Measurements from ENCODE around the gene C18orf32. TPM values are rescaled to one million over a fixed set of nuclear protein-coding genes. Genes with fewer than 3 reads are reported as not detected.

C18orf32 gene
- total and polyA plus RNA-seq, 10 of the 15 experiments (the other 5 are each of a cell fraction or from before 2014, with no cell fraction given): 11.5 to 67.0 (median 32.9) TPM

DNA sequence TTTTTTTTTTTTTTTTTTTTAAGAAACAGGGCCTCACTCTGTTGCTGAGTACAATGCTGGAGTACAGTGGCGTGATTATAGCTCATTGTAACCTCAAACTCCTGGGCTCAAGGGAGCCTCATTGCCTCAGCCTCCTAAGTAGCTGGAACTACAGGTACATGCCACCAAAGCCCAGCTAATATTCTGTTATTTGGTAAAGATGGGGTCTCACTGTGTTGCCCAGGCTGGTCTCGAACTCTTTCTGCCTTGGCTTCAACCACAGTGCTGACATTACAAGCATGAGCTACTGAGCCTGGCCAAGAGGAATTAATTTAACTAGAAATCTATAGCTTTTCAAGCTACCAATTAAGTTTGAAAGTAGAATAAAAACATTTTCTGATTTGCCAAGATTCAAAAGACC lies 54.4 kb downstream of the C18orf32 start:
- TF ChIP-seq KDM1A (IDR thresholded peaks at IDR 0.05; ENCODE audit: borderline replicate concordance): no peak
- no peak for TF ChIP-seq ATF7 (IDR thresholded peaks at IDR 0.05; ENCODE audit: low read depth)
- TF ChIP-seq, protein P1, sequence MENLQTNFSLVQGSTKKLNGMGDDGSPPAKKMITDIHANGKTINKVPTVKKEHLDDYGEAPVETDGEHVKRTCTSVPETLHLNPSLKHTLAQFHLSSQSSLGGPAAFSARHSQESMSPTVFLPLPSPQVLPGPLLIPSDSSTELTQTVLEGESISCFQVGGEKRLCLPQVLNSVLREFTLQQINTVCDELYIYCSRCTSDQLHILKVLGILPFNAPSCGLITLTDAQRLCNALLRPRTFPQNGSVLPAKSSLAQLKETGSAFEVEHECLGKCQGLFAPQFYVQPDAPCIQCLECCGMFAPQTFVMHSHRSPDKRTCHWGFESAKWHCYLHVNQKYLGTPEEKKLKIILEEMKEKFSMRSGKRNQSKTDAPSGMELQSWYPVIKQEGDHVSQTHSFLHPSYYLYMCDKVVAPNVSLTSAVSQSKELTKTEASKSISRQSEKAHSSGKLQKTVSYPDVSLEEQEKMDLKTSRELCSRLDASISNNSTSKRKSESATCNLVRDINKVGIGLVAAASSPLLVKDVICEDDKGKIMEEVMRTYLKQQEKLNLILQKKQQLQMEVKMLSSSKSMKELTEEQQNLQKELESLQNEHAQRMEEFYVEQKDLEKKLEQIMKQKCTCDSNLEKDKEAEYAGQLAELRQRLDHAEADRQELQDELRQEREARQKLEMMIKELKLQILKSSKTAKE (IDR thresholded peaks at IDR 0.05; ENCODE audit: low read depth, poor library complexity, severe bottlenecking): no peak
- TF ChIP-seq SP1 (IDR thresholded peaks at IDR 0.05; ENCODE audit: low read depth, low read length): no peak
- TF ChIP-seq BCL11A (IDR thresholded peaks at IDR 0.05; ENCODE audit: low read depth, low read length): no peak
- no peak for TF ChIP-seq MXI1 (IDR thresholded peaks at IDR 0.05; ENCODE audit: low read depth, low read length)
- TF ChIP-seq, protein P2, sequence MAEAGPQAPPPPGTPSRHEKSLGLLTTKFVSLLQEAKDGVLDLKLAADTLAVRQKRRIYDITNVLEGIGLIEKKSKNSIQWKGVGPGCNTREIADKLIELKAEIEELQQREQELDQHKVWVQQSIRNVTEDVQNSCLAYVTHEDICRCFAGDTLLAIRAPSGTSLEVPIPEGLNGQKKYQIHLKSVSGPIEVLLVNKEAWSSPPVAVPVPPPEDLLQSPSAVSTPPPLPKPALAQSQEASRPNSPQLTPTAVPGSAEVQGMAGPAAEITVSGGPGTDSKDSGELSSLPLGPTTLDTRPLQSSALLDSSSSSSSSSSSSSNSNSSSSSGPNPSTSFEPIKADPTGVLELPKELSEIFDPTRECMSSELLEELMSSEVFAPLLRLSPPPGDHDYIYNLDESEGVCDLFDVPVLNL (IDR thresholded peaks at IDR 0.05; ENCODE audit: low read depth, low read length): no peak
- TF ChIP-seq SREBF1 (IDR thresholded peaks at IDR 0.05; ENCODE audit: low read length): no peak
- TF ChIP-seq, protein P3, sequence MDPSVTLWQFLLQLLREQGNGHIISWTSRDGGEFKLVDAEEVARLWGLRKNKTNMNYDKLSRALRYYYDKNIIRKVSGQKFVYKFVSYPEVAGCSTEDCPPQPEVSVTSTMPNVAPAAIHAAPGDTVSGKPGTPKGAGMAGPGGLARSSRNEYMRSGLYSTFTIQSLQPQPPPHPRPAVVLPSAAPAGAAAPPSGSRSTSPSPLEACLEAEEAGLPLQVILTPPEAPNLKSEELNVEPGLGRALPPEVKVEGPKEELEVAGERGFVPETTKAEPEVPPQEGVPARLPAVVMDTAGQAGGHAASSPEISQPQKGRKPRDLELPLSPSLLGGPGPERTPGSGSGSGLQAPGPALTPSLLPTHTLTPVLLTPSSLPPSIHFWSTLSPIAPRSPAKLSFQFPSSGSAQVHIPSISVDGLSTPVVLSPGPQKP (IDR thresholded peaks at IDR 0.05; ENCODE audit: low read depth, low read length): no peak
- no peak for TF ChIP-seq NFIC (IDR thresholded peaks at IDR 0.05; ENCODE audit: low read depth, low read length)
- no peak for TF ChIP-seq NFXL1 (IDR thresholded peaks at IDR 0.05; ENCODE audit: borderline replicate concordance)
- TF ChIP-seq TARDBP (IDR thresholded peaks at IDR 0.05; ENCODE audit: borderline replicate concordance): no peak
- TF ChIP-seq, protein P4, sequence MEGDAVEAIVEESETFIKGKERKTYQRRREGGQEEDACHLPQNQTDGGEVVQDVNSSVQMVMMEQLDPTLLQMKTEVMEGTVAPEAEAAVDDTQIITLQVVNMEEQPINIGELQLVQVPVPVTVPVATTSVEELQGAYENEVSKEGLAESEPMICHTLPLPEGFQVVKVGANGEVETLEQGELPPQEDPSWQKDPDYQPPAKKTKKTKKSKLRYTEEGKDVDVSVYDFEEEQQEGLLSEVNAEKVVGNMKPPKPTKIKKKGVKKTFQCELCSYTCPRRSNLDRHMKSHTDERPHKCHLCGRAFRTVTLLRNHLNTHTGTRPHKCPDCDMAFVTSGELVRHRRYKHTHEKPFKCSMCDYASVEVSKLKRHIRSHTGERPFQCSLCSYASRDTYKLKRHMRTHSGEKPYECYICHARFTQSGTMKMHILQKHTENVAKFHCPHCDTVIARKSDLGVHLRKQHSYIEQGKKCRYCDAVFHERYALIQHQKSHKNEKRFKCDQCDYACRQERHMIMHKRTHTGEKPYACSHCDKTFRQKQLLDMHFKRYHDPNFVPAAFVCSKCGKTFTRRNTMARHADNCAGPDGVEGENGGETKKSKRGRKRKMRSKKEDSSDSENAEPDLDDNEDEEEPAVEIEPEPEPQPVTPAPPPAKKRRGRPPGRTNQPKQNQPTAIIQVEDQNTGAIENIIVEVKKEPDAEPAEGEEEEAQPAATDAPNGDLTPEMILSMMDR (IDR thresholded peaks at IDR 0.05 in 2 of 3, conservative IDR thresholded peaks at IDR 0.05 in 1 of 3; ENCODE audit: control insufficient read depth in 2 of 3, extremely low read depth in 1 of 3, insufficient read depth in 1 of 3, low read depth in 3 of 3, low read length in 3 of 3): no peak
- TF ChIP-seq HDAC6 (IDR thresholded peaks at IDR 0.05; ENCODE audit: unreplicated experiment): no peak
- no peak for TF ChIP-seq POLR2AphosphoS2 (IDR thresholded peaks at IDR 0.05; ENCODE audit: low read depth, low read length)
- TF ChIP-seq, protein P5, sequence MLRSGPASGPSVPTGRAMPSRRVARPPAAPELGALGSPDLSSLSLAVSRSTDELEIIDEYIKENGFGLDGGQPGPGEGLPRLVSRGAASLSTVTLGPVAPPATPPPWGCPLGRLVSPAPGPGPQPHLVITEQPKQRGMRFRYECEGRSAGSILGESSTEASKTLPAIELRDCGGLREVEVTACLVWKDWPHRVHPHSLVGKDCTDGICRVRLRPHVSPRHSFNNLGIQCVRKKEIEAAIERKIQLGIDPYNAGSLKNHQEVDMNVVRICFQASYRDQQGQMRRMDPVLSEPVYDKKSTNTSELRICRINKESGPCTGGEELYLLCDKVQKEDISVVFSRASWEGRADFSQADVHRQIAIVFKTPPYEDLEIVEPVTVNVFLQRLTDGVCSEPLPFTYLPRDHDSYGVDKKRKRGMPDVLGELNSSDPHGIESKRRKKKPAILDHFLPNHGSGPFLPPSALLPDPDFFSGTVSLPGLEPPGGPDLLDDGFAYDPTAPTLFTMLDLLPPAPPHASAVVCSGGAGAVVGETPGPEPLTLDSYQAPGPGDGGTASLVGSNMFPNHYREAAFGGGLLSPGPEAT (IDR thresholded peaks at IDR 0.05; ENCODE audit: low read depth): no peak
- ChIA-PET POLR2A (interaction anchor here (0.6 to 0.7 kb wide), 4 partner anchors 27 to 1666 kb away, joined by 3 to 6 read pairs (median 4); no protein-coding TSS in a partner anchor), RAD21 (ENCODE audit: unreplicated experiment) (interaction anchor here (0.6 to 1.1 kb wide), 5 partner anchors 11 to 756 kb away, joined by 3 to 5 read pairs (median 4); no protein-coding TSS in a partner anchor), SMC1A (ENCODE audit: uncharacterized antibody, unreplicated experiment) (interaction anchor here (0.9 to 1.9 kb wide), 9 partner anchors 10 to 748 kb away, joined by 3 to 8 read pairs (median 4); no protein-coding TSS in a partner anchor), CTCF (interaction anchor here (0.6 to 7.2 kb wide), 7 partner anchors 14 to 254 kb away, joined by 3 to 44 read pairs (median 5); no protein-coding TSS in a partner anchor)
- Histone ChIP-seq H4K20me1 (ENCODE audit: control insufficient read depth, insufficient read depth) (no peaks in the 10 kb centered on the region), H3K4me2 (ENCODE audit: control insufficient read depth, insufficient read depth) (no peak overlapping the region), H3K4me1 (ENCODE audit: control insufficient read depth, insufficient read depth, low read length) (no peaks in the 10 kb centered on the region), H3K9me3 (replicated peaks; ENCODE audit: control insufficient read depth, insufficient read depth, low read length) (no peaks in the 10 kb centered on the region), H3K27me3 (replicated peaks in 1 of 2; ENCODE audit: control insufficient read depth in 2 of 2, insufficient read depth in 2 of 2, low read length in 1 of 2) (no peaks in the 10 kb centered on the region), H3K9ac (ENCODE audit: control insufficient read depth, insufficient read depth, low read length) (no peak overlapping the region), H3K36me3 (ENCODE audit: control insufficient read depth in 2 of 2, insufficient read depth in 2 of 2, low read length in 1 of 2) (peaks cover 3 to 5% of the 10 kb centered on the region in 2 experiments), H3K4me3 (no peak overlapping the region), H3K27ac (ENCODE audit: control insufficient read depth, insufficient read depth) (no peak overlapping the region), H2AFZ (ENCODE audit: control insufficient read depth, low read depth, low read length) (no peak overlapping the region), H3K79me2 (ENCODE audit: control insufficient read depth, insufficient read depth, low read length) (no peaks in the 10 kb centered on the region)
- WGBS (ENCODE audit: insufficient coverage, insufficient replicate concordance, low lambda C conversion rate, missing lambda C conversion rate): 96% methylated on average over 2 of the region's 2 CpGs
- ATAC-seq: no peak
- intact Hi-C loops (cut with micrococcal nuclease; ENCODE audit: unreplicated experiment): no loop called here
- BruUV-seq (replicated peaks): no TSS peak
- no peak for FAIRE-seq
- in situ Hi-C loops (cut with MboI): no loop called here
- DNase-seq (ENCODE audit: low read depth, low spot score): no peak

Data from GM12878 (cell line).